Activated gamma-delta T cell treated with anti-CD3 and anti-CD28 coated beads, Interleukin-2, amount 50 U/mL, for 16 hours (primary cell): Measurements from ENCODE around the gene STX4.
A peak's percentile ranks its signal among the peaks of the same experiment; 100 is the strongest.
"Not testable (repeated sequence)": the region's sequence is repeated elsewhere in the genome, so short reads cannot be mapped to it uniquely, and the experiment has no call there.

Experiments used
- DNase-seq: peaks from one replicate; pipeline ENCODE4 v3.0.0-alpha.2; 2020; ENCODE audit warnings: low read depth

STX4 gene

GRCh38 chr16:30998852-30999761 is 34.3 kb upstream of the STX4 start:
- DNase-seq: no peak

- DNase-seq: no peak
Observed at GRCh38 chr16:31000671-31001382, 32.5 kb upstream of the STX4 start.

GRCh38 chr16:31001507-31002249 is 31.7 kb upstream of the STX4 start:
- no peak for DNase-seq

GRCh38 chr16:31002250-31002700 is 31.1 kb upstream of the STX4 start:
- DNase-seq: no peak

- no peak for DNase-seq
Observed at GRCh38 chr16:31002862-31003341, 30.5 kb upstream of the STX4 start.

- no peak for DNase-seq
Observed at GRCh38 chr16:31003744-31004143, 29.6 kb upstream of the STX4 start.

- no peak for DNase-seq
Observed at GRCh38 chr16:31004658-31005057, 28.7 kb upstream of the STX4 start.

GRCh38 chr16:31005350-31006085 is 27.8 kb upstream of the STX4 start:
- DNase-seq: no peak

GRCh38 chr16:31006086-31006385 is 27.3 kb upstream of the STX4 start:
- DNase-seq: no peak

- DNase-seq: no peak
Observed at GRCh38 chr16:31006589-31006988, 26.8 kb upstream of the STX4 start.

GRCh38 chr16:31007684-31008083 is 25.7 kb upstream of the STX4 start:
- no peak for DNase-seq

- DNase-seq: no peak
Observed at GRCh38 chr16:31008149-31008548, 25.2 kb upstream of the STX4 start.

- DNase-seq: no peak
Observed at GRCh38 chr16:31008551-31008950, 24.8 kb upstream of the STX4 start.

GRCh38 chr16:31009120-31009519 is 24.2 kb upstream of the STX4 start:
- no peak for DNase-seq

- DNase-seq: no peak
Observed at GRCh38 chr16:31009894-31010584, 23.3 kb upstream of the STX4 start.

- DNase-seq: peak; percentile 25
Observed at GRCh38 chr16:31010585-31011325, 22.6 kb upstream of the STX4 start, which contains the start of gene STX1B. TSS of gene STX1B (minus strand) at chr16:31010638. CDS start at chr16:31010396, 242 bp downstream.

- DNase-seq: not testable (repeated sequence)
Observed at GRCh38 chr16:31011815-31012214, 21.5 kb upstream of the STX4 start.

- not testable (repeated sequence) for DNase-seq
Observed at GRCh38 chr16:31013292-31013691, 20.1 kb upstream of the STX4 start.

GRCh38 chr16:31016018-31016417 is 17.3 kb upstream of the STX4 start:
- DNase-seq: no peak

GRCh38 chr16:31017756-31018155 is 15.6 kb upstream of the STX4 start:
- DNase-seq: not testable (repeated sequence)
